HCT116 (cell line): ENCODE results near the gene STIMATE. TPM values are rescaled to one million over a fixed set of nuclear protein-coding genes. Genes with fewer than 3 reads are reported as not detected.

Source experiments
- ATAC-seq: fragments of 200-7000 bp; cut with Tn5 transposase; 2 replicates; pipeline ENCODE4 v1.9.1; 2020; ENCODE audit warnings: mild to moderate bottlenecking, moderate library complexity
- BruUV-seq: library from RNA; stranded (reverse); fragments of 400-500 nt; replicated peaks from 2 replicates; lab custom pipeline; 2021; lab: Mats Ljungman, UMichigan
- CTCF ChIA-PET: fragments of 300-600 bp; sonication (Branson Sonifier 250); formaldehyde crosslinking; loops from one replicate; lab custom pipeline; 2021; ENCODE audit warnings: antibody characterized with exemption; lab: Charles Lee
- POLR2A ChIA-PET: fragments of 300-600, 350-600 bp; sonication (Branson Sonifier 250); formaldehyde crosslinking; loops from one replicate; lab custom pipeline; 2021; ENCODE audit warnings: antibody characterized with exemption; lab: Charles Lee
- RAD21 ChIA-PET, 2 experiments: fragments of 300-600 bp; sonication (Branson Sonifier 250); formaldehyde crosslinking; loops; one replicate each; lab custom pipeline; 2023; ENCODE audit warnings: low total read pairs in 2 of 2; ENCODE audit not compliant: uncharacterized antibody in 2 of 2, unreplicated experiment in 2 of 2, low non-redundant PET in 1 of 2; lab: Charles Lee
- DNase-seq: peaks from one replicate; pipeline ENCODE4 v3.0.0-alpha.2; 2010; ENCODE audit warnings: low read depth, low spot score
- H2AFZ ChIP-seq: fragments of 200-600 bp; shearing (Covaris generic), sonication (generic); 2 replicates; pipeline ENCODE4 v1.6.1; 2017; ENCODE audit warnings: low read depth, mixed run types, mixed read lengths, antibody characterized with exemption, low read length; ENCODE audit not compliant: poor library complexity, severe bottlenecking
- H3K27ac ChIP-seq: 2 replicates; pipeline ENCODE4 v1.5.1; 2012; ENCODE audit warnings: low read depth, low read length
- H3K27me3 ChIP-seq: fragments of 200-600 bp; sonication (generic); 2 replicates; pipeline ENCODE4 v1.6.1; 2016; ENCODE audit warnings: mixed run types, low read length, mixed read lengths; ENCODE audit not compliant: insufficient read depth
- H3K36me3 ChIP-seq, 2 experiments: fragments of 200-500 bp in 1 of 2; fragments of 200-600 bp in 1 of 2; sonication (Bioruptor generic) in 1 of 2; sonication (generic) in 1 of 2; 2 replicates each; pipeline versions ENCODE4 v1.5.1 to v1.6.1; 2014 to 2016; ENCODE audit warnings: low read length in 2 of 2, inconsistent platforms in 1 of 2, mixed read lengths in 1 of 2, mixed run types in 1 of 2; ENCODE audit not compliant: insufficient read depth in 2 of 2, control insufficient read depth in 1 of 2
- H3K4me1 ChIP-seq, 2 experiments: fragments of 200-600 bp in 1 of 2; sonication (generic) in 1 of 2; 2 replicates each; pipeline versions ENCODE4 v1.5.1 to v1.6.1; 2012 to 2017; ENCODE audit warnings: low read length in 2 of 2, inconsistent platforms in 1 of 2, mild to moderate bottlenecking in 1 of 2, mixed read lengths in 1 of 2, mixed run types in 1 of 2, moderate library complexity in 1 of 2; ENCODE audit not compliant: insufficient read depth in 2 of 2, control insufficient read depth in 1 of 2
- H3K4me2 ChIP-seq: fragments of 200-600 bp; sonication (generic); 2 replicates; pipeline ENCODE4 v1.6.1; 2017; ENCODE audit warnings: mixed run types, low read length, mixed read lengths
- H3K4me3 ChIP-seq, 2 experiments: fragments of 200-600 bp in 1 of 2; sonication (generic) in 1 of 2; replicated peaks in 1 of 2; 2 replicates each; pipeline ENCODE4 v1.5.1; 2011 to 2016; ENCODE audit warnings: low read length in 2 of 2, control low read depth in 1 of 2, low read depth in 1 of 2, mild to moderate bottlenecking in 1 of 2, mixed read lengths in 1 of 2, mixed run types in 1 of 2
- H3K79me2 ChIP-seq: fragments of 200-600 bp; sonication (generic); 2 replicates; pipeline ENCODE4 v1.6.1; 2017; ENCODE audit warnings: mild to moderate bottlenecking, mixed run types, low read length, moderate library complexity, mixed read lengths; ENCODE audit not compliant: insufficient read depth
- H3K9ac ChIP-seq: fragments of 200-600 bp; sonication (generic); 2 replicates; pipeline ENCODE4 v1.6.1; 2016; ENCODE audit warnings: low read length, mixed read lengths
- H3K9me2 ChIP-seq: fragments of 200-600 bp; sonication (generic), shearing (Covaris generic); 2 replicates; pipeline ENCODE4 v1.6.1; 2017; ENCODE audit warnings: mixed run types, mild to moderate bottlenecking, moderate library complexity; ENCODE audit not compliant: insufficient read depth
- H3K9me3 ChIP-seq, 2 experiments: fragments of 200-500 bp in 1 of 2; fragments of 200-600 bp in 1 of 2; sonication (Bioruptor generic) in 1 of 2; sonication (generic) in 1 of 2; 2 replicates each; pipeline ENCODE4 v1.6.1; 2014 to 2017; ENCODE audit warnings: low read length in 2 of 2, mixed read lengths in 2 of 2, inconsistent platforms in 1 of 2, low read depth in 1 of 2, mild to moderate bottlenecking in 1 of 2, mixed run types in 1 of 2, moderate library complexity in 1 of 2; ENCODE audit not compliant: control insufficient read depth in 1 of 2, insufficient read depth in 1 of 2
- H4K20me1 ChIP-seq: fragments of 200-600 bp; sonication (generic), shearing (Covaris generic); 2 replicates; pipeline ENCODE4 v1.6.1; 2017; ENCODE audit warnings: mixed run types, mild to moderate bottlenecking, moderate library complexity; ENCODE audit not compliant: insufficient read depth
- ATF3 ChIP-seq: IDR thresholded peaks from 2 replicates; pipeline ENCODE4 v1.6.1; 2012
- CEBPB ChIP-seq: IDR thresholded peaks from 2 replicates; pipeline ENCODE4 v1.6.1; 2012; ENCODE audit warnings: low read depth
- EGR1 ChIP-seq: IDR thresholded peaks from 2 replicates; pipeline ENCODE4 v1.6.1; 2012; ENCODE audit warnings: low read depth
- ELF1 ChIP-seq: IDR thresholded peaks from 2 replicates; pipeline ENCODE4 v1.6.1; 2012; ENCODE audit warnings: low read depth, borderline replicate concordance
- EZH2 ChIP-seq: fragments of 200-600 bp; sonication (generic); IDR thresholded peaks from 2 replicates; pipeline ENCODE4 v1.6.1; 2017; ENCODE audit warnings: antibody characterized with exemption, mixed run types
- EZH2phosphoT487 ChIP-seq: fragments of 200-600 bp; IDR thresholded peaks from 2 replicates; pipeline ENCODE4 v1.6.1; 2018; ENCODE audit warnings: antibody characterized with exemption, borderline replicate concordance
- FOSL1 ChIP-seq: IDR thresholded peaks from 2 replicates; pipeline ENCODE4 v1.6.1; 2012; ENCODE audit warnings: low read depth
- POLR2A ChIP-seq: IDR thresholded peaks from 2 replicates; pipeline ENCODE4 v1.7.0; 2011; ENCODE audit warnings: borderline replicate concordance; ENCODE audit not compliant: insufficient read depth, insufficient read length; ENCODE audit errors: extremely low read depth
- REST ChIP-seq: IDR thresholded peaks from 2 replicates; pipeline ENCODE4 v1.6.1; 2012; ENCODE audit warnings: low read depth
- TCF7L2 ChIP-seq: IDR thresholded peaks from 2 replicates; pipeline ENCODE4 v1.7.0; 2011; ENCODE audit warnings: borderline replicate concordance, inconsistent platforms; ENCODE audit not compliant: insufficient read depth, insufficient read length; ENCODE audit errors: extremely low read depth
- YY1 ChIP-seq: IDR thresholded peaks from 2 replicates; pipeline ENCODE4 v1.6.1; 2011; ENCODE audit warnings: low read length, low read depth, moderate library complexity, mild to moderate bottlenecking; ENCODE audit not compliant: insufficient replicate concordance; ENCODE audit errors: extremely low read depth
- ZNF274 ChIP-seq: fragments of 200-500 bp; sonication (Bioruptor generic); IDR thresholded peaks from 2 replicates; pipeline ENCODE4 v1.6.1; 2014; ENCODE audit warnings: mild to moderate bottlenecking, low read depth, low read length, inconsistent platforms
- intact Hi-C: fragments of 100-400 bp; cut with micrococcal nuclease; formaldehyde crosslinking; loops from 2 replicates; pipeline ENCODE4 v1.10.0; 2022
- total RNA-seq: library from RNA; stranded (reverse); gene quantifications from one replicate; pipeline ENCODE4 v1.2.1, GENCODE V29; 2021; ENCODE audit not compliant: unreplicated experiment

The STIMATE gene
- total RNA-seq, 1 experiment from 2014 or later, result 20.2 TPM

DNA sequence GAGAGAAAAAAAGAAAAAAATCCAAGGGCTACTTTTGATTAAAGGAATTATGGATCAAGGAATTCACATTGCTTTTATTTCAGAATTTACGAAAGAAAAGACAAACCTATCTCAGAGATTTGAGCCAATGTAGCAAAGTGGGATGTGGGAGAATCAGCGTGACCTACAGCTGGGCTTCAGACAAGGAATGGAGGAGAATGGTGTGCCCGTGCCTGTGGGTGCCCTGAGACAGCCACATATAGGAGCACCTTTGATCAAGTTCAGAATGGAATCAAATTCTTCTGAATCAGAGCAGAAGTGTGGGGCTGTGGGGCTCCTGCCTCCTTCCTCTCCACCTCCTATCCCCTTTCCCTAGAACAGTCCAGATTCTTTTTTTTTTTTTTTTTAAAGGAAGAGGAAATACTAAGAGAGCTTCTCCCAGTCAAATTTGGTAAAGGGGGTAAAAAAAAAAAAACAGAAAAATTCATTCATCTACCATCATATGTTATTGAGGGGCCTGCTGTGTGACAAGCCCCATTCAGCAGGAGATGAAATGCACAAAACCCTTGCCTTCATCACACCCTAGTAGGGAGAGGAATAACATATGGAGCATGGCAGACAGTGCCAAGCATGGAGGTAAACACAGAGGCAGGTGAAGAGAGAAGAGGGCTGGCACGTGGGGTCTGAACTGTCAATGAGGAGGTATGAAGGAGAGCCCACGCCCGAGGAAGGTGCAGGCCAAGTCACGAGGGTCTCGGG is 37.5 kb downstream of the STIMATE start:
- Histone ChIP-seq H3K9me2 (no peaks in the 10 kb centered on the region), H4K20me1 (no peaks in the 10 kb centered on the region), H3K4me3 (no peak overlapping the region), H3K36me3 (no peaks in the 10 kb centered on the region), H3K9ac (no peak overlapping the region), H3K4me2 (no peak overlapping the region), H2AFZ (no peak overlapping the region), H3K79me2 (no peaks in the 10 kb centered on the region), H3K27me3 (no peaks in the 10 kb centered on the region), H3K9me3 (no peaks in the 10 kb centered on the region), H3K4me1 (no peaks in the 10 kb centered on the region), H3K27ac (no peak overlapping the region)
- ATAC-seq, result no peak
- ChIA-PET RAD21 (no interaction called here), CTCF (no interaction called here), POLR2A (no interaction called here)
- intact Hi-C loops, result no loop called here
- no TSS peak for BruUV-seq
- no peak for TF ChIP-seq ATF3
- TF ChIP-seq CEBPB, result no peak
- TF ChIP-seq ZNF274, result no peak
- TF ChIP-seq POLR2A, result no peak
- TF ChIP-seq EZH2, result no peak
- no peak for DNase-seq

DNA sequence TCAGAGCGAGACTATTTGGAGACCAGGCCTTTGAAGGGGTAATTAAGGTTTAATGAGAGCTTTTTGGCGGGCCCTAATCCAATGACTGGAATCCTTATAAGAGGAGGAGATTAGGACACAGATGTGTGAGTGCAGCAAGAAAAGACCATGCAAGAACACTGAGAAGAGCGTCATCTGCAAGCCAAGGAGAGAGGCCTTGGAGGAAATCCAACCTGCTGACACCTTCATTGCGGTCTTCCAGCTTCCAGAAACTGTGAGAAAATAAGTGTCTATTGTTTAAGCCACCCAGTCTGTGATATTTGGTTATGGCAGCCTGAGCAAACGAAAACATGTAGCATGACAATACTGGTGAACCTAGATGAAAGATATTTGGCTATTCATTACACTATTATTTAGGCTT is 39.5 kb downstream of the STIMATE start:
- no peak overlapping the region for H2AFZ ChIP-seq
- intact Hi-C loops, result no loop called here
- H3K79me2 ChIP-seq, result no peaks in the 10 kb centered on the region
- H3K4me3 ChIP-seq, result no peak overlapping the region
- H3K9ac ChIP-seq, result no peak overlapping the region
- no peak overlapping the region for H3K4me2 ChIP-seq
- no peaks in the 10 kb centered on the region for H3K27me3 ChIP-seq
- ChIA-PET CTCF (no interaction called here), POLR2A (no interaction called here), RAD21 (no interaction called here)
- H3K9me2 ChIP-seq, result no peaks in the 10 kb centered on the region
- no peak for TF ChIP-seq ELF1
- TF ChIP-seq FOSL1, result no peak
- no peak for TF ChIP-seq ZNF274
- TF ChIP-seq EZH2phosphoT487, result no peak
- TF ChIP-seq EGR1, result no peak
- no peak for TF ChIP-seq CEBPB
- no peak for TF ChIP-seq REST
- no peak for TF ChIP-seq YY1
- TF ChIP-seq TCF7L2, result no peak
- H4K20me1 ChIP-seq, result no peaks in the 10 kb centered on the region
- H3K4me1 ChIP-seq, result no peaks in the 10 kb centered on the region
- no peaks in the 10 kb centered on the region for H3K9me3 ChIP-seq
- BruUV-seq, result no TSS peak
- H3K36me3 ChIP-seq, result no peaks in the 10 kb centered on the region
- no peak for ATAC-seq
- H3K27ac ChIP-seq, result no peak overlapping the region
- DNase-seq, result no peak
